Measurements from ENCODE around the gene COPS4. TPM values are rescaled to one million over a fixed set of nuclear protein-coding genes. Genes with fewer than 3 reads are reported as not detected.
"Not testable (repeated sequence)": the region's sequence is repeated elsewhere in the genome, so short reads cannot be mapped to it uniquely, and the experiment has no call there.

Gene COPS4
- polyA plus RNA-seq, 1 donor (not counting 4 experiments of a cell fraction or from before 2014, with no cell fraction given), result 50.2 TPM

GRCh38 chr4:83040269-83040668 lies 5.3 kb downstream of the COPS4 start:
- dilution Hi-C loops (cut with MboI; ENCODE audit: extremely low pct_ligation_motif_present, low sequenced_read_pairs), result no loop called here
- DNase-seq (ENCODE audit: low read depth, low spot score) (no peak), FAIRE-seq (no peak)
- Histone ChIP-seq H3K36me3 (ENCODE audit: control insufficient read depth in 2 of 2, extremely low read depth in 1 of 2, insufficient read depth in 2 of 2, low read length in 2 of 2) (no peaks in the 10 kb centered on the region), H3K9ac (ENCODE audit: control insufficient read depth, extremely low read depth, insufficient read depth, low read length) (no peak overlapping the region), H3K9me3 (ENCODE audit: control insufficient read depth, low read depth, low read length) (no peaks in the 10 kb centered on the region), H3K79me2 (ENCODE audit: control insufficient read depth, insufficient read depth, low read length) (peaks cover 57% of the 10 kb centered on the region), H2AFZ (ENCODE audit: control insufficient read depth, low read length) (no peak overlapping the region), H3K4me1 (ENCODE audit: control insufficient read depth, extremely low read depth, insufficient read depth, low read length) (peaks cover 20% of the 10 kb centered on the region), H3K4me3 (ENCODE audit: control insufficient read depth in 2 of 3, extremely low read depth in 1 of 3, insufficient read depth in 2 of 3, low read depth in 1 of 3, low read length in 3 of 3) (no peak overlapping the region), H3K27me3 (ENCODE audit: control insufficient read depth, extremely low read depth, insufficient read depth, low read length) (no peaks in the 10 kb centered on the region), H3K9me1 (ENCODE audit: control insufficient read depth, extremely low read depth, insufficient read depth, low read length) (no peaks in the 10 kb centered on the region), H3K27ac (ENCODE audit: control insufficient read depth, insufficient read depth, low read length) (no peak overlapping the region), H3K4me2 (ENCODE audit: control insufficient read depth, extremely low read depth, insufficient read depth, low read depth, low read length) (no peak overlapping the region), H4K20me1 (ENCODE audit: control insufficient read depth, extremely low read depth, insufficient read depth, low read length) (no peaks in the 10 kb centered on the region)
- TF ChIP-seq CTCF (optimal IDR thresholded peaks at IDR 0.05 in 1 of 3, IDR thresholded peaks at IDR 0.05 in 1 of 3, conservative IDR thresholded peaks at IDR 0.05 in 1 of 3; ENCODE audit: extremely low read depth in 1 of 3, insufficient read depth in 2 of 3, low read length in 3 of 3) (no peak), EZH2 (IDR thresholded peaks at IDR 0.05; ENCODE audit: low read length) (no peak)

- H3K4me1 ChIP-seq (ENCODE audit: control insufficient read depth, extremely low read depth, insufficient read depth, low read length); H3K27ac ChIP-seq (ENCODE audit: control insufficient read depth, insufficient read depth, low read length); H3K9ac ChIP-seq (ENCODE audit: control insufficient read depth, extremely low read depth, insufficient read depth, low read length); H3K36me3 ChIP-seq (ENCODE audit: control insufficient read depth in 2 of 2, extremely low read depth in 1 of 2, insufficient read depth in 2 of 2, low read length in 2 of 2); H3K9me3 ChIP-seq (ENCODE audit: control insufficient read depth, low read depth, low read length); DNase-seq (ENCODE audit: low read depth, low spot score); H4K20me1 ChIP-seq (ENCODE audit: control insufficient read depth, extremely low read depth, insufficient read depth, low read length); H2AFZ ChIP-seq (ENCODE audit: control insufficient read depth, low read length); dilution Hi-C loops (cut with MboI; ENCODE audit: extremely low pct_ligation_motif_present, low sequenced_read_pairs); H3K4me2 ChIP-seq (ENCODE audit: control insufficient read depth, extremely low read depth, insufficient read depth, low read depth, low read length); FAIRE-seq; H3K9me1 ChIP-seq (ENCODE audit: control insufficient read depth, extremely low read depth, insufficient read depth, low read length); H3K27me3 ChIP-seq (ENCODE audit: control insufficient read depth, extremely low read depth, insufficient read depth, low read length); H3K4me3 ChIP-seq (ENCODE audit: control insufficient read depth in 2 of 3, extremely low read depth in 1 of 3, insufficient read depth in 2 of 3, low read depth in 1 of 3, low read length in 3 of 3): not testable (repeated sequence)
- peaks cover 34% of the 10 kb centered on the region for H3K79me2 ChIP-seq (ENCODE audit: control insufficient read depth, insufficient read depth, low read length)
Observed at GRCh38 chr4:83043157-83043556, 8.2 kb downstream of the COPS4 start.

- no peak overlapping the region for H2AFZ ChIP-seq (ENCODE audit: control insufficient read depth, low read length)
- no peaks in the 10 kb centered on the region for H4K20me1 ChIP-seq (ENCODE audit: control insufficient read depth, extremely low read depth, insufficient read depth, low read length)
- H3K9ac ChIP-seq (ENCODE audit: control insufficient read depth, extremely low read depth, insufficient read depth, low read length), result no peak overlapping the region
Observed at GRCh38 chr4:83043801-83044407, 8.9 kb downstream of the COPS4 start.

More at GRCh38 chr4:83043801-83044407, 8.9 kb downstream of the COPS4 start:
- Histone ChIP-seq H3K4me3 (ENCODE audit: control insufficient read depth in 2 of 3, extremely low read depth in 1 of 3, insufficient read depth in 2 of 3, low read depth in 1 of 3, low read length in 3 of 3) (no peak overlapping the region), H3K4me1 (ENCODE audit: control insufficient read depth, extremely low read depth, insufficient read depth, low read length) (peaks cover 6% of the 10 kb centered on the region), H3K9me1 (ENCODE audit: control insufficient read depth, extremely low read depth, insufficient read depth, low read length) (no peaks in the 10 kb centered on the region), H3K4me2 (ENCODE audit: control insufficient read depth, extremely low read depth, insufficient read depth, low read depth, low read length) (no peak overlapping the region), H3K27ac (ENCODE audit: control insufficient read depth, insufficient read depth, low read length) (peak overlapping the region; percentile 20), H3K36me3 (ENCODE audit: control insufficient read depth in 2 of 2, extremely low read depth in 1 of 2, insufficient read depth in 2 of 2, low read length in 2 of 2) (no peaks in the 10 kb centered on the region), H3K9me3 (ENCODE audit: control insufficient read depth, low read depth, low read length) (no peaks in the 10 kb centered on the region), H3K27me3 (ENCODE audit: control insufficient read depth, extremely low read depth, insufficient read depth, low read length) (no peaks in the 10 kb centered on the region), H3K79me2 (ENCODE audit: control insufficient read depth, insufficient read depth, low read length) (peaks cover 28% of the 10 kb centered on the region)
- DNase-seq (ENCODE audit: low read depth, low spot score) (no peak), FAIRE-seq (no peak)
- dilution Hi-C loops (cut with MboI; ENCODE audit: extremely low pct_ligation_motif_present, low sequenced_read_pairs), result no loop called here
- no peak for TF ChIP-seq EZH2 (IDR thresholded peaks at IDR 0.05; ENCODE audit: low read length)
- TF ChIP-seq CTCF (optimal IDR thresholded peaks at IDR 0.05 in 1 of 3, IDR thresholded peaks at IDR 0.05 in 1 of 3, conservative IDR thresholded peaks at IDR 0.05 in 1 of 3; ENCODE audit: extremely low read depth in 1 of 3, insufficient read depth in 2 of 3, low read length in 3 of 3), result no peak
